22Rv1 (cell line): ENCODE measurements around the gene USH2A.

ENCODE experiments used
- ZFX ChIP-seq: fragments of 450-650 bp; IDR thresholded peaks from 2 replicates; pipeline ENCODE4 v1.6.1; 2017; ENCODE audit warnings: antibody characterized with exemption, borderline replicate concordance
- TF ChIP-seq, protein P1 (sequence below): fragments of 450-650 bp; IDR thresholded peaks from 2 replicates; pipeline ENCODE4 v1.5.1; 2017; ENCODE audit warnings: mild to moderate bottlenecking

DNA sequence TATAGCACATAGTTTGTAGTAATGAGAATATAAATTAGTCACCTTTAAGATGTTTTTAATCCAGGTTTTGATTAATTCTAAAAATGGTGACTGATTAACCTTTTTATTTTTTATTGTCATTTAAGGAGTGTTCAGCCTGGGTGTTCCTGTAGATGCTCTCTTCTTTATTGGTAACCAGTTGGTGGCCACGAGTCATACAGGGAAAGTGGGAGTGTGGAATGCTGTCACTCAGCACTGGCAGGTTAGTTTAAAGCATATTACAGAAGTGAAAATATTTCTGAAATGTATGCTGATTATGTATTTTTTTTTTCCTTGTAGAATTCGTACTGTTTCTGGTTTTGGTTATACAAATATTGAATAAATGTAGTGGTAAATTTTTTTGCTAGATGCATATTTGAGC lies 828.0 kb downstream of the USH2A start:
- TF ChIP-seq, protein P1, sequence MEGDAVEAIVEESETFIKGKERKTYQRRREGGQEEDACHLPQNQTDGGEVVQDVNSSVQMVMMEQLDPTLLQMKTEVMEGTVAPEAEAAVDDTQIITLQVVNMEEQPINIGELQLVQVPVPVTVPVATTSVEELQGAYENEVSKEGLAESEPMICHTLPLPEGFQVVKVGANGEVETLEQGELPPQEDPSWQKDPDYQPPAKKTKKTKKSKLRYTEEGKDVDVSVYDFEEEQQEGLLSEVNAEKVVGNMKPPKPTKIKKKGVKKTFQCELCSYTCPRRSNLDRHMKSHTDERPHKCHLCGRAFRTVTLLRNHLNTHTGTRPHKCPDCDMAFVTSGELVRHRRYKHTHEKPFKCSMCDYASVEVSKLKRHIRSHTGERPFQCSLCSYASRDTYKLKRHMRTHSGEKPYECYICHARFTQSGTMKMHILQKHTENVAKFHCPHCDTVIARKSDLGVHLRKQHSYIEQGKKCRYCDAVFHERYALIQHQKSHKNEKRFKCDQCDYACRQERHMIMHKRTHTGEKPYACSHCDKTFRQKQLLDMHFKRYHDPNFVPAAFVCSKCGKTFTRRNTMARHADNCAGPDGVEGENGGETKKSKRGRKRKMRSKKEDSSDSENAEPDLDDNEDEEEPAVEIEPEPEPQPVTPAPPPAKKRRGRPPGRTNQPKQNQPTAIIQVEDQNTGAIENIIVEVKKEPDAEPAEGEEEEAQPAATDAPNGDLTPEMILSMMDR = no peak
- no peak for TF ChIP-seq ZFX
